Measurements from ENCODE around the gene TEX2.

Gene TEX2

DNA sequence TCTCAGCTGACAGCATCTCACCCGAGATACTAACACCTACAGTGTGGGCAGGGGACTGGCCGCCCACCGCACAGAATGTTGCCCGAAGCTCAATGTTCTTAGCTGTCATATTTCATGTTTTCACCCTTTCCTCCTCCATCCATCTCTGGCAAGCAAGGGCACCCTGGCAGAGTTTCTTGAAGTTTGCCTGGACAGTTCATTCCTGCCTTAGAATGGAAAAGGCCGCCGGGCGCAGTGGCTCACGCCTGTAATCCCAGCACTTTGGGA lies 37.6 kb upstream of the TEX2 start:
- DNase-seq (ENCODE audit: low read depth): no peak
- TF ChIP-seq, protein P1, sequence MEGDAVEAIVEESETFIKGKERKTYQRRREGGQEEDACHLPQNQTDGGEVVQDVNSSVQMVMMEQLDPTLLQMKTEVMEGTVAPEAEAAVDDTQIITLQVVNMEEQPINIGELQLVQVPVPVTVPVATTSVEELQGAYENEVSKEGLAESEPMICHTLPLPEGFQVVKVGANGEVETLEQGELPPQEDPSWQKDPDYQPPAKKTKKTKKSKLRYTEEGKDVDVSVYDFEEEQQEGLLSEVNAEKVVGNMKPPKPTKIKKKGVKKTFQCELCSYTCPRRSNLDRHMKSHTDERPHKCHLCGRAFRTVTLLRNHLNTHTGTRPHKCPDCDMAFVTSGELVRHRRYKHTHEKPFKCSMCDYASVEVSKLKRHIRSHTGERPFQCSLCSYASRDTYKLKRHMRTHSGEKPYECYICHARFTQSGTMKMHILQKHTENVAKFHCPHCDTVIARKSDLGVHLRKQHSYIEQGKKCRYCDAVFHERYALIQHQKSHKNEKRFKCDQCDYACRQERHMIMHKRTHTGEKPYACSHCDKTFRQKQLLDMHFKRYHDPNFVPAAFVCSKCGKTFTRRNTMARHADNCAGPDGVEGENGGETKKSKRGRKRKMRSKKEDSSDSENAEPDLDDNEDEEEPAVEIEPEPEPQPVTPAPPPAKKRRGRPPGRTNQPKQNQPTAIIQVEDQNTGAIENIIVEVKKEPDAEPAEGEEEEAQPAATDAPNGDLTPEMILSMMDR (conservative IDR thresholded peaks at IDR 0.05; ENCODE audit: control insufficient read depth, insufficient read depth, low read depth, low read length): no peak
- H3K4me3 ChIP-seq (ENCODE audit: control insufficient read depth, low read depth, low read length): no peak overlapping the region

DNA sequence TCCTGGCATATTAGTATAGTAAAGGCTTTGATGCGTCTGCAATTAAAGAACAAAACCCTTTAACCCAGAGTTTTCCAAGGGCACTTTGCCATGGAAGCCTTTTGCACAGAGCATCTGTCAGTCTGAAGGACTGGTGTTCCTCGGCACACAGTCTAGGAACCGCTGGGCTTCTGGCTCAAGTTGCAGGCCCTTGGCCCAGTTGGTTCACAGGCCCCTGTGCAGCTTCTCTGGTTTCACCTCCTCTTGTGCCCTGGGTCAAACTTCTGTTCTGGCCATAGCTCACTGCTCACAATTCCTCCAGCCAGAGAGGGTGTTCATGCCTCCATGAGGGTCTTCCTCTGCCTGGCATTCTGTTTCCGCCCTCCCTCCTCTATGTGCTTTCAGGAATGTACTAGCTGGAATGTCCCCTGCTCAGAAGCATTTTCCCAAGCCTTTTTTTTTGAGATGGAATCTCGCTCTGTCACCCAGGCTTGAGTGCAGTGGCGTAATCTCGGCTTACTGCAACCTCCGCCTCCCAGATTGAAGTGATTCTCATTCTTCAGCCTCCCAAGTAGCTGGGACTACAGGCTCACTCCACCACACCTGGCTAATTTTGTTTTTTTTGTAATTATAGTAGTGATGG lies 34.5 kb upstream of the TEX2 start:
- no peak overlapping the region for H3K4me3 ChIP-seq (ENCODE audit: control insufficient read depth, low read depth, low read length)
- TF ChIP-seq, protein P1 (conservative IDR thresholded peaks at IDR 0.05; ENCODE audit: control insufficient read depth, insufficient read depth, low read depth, low read length): no peak
- DNase-seq (ENCODE audit: low read depth): no peak

DNA sequence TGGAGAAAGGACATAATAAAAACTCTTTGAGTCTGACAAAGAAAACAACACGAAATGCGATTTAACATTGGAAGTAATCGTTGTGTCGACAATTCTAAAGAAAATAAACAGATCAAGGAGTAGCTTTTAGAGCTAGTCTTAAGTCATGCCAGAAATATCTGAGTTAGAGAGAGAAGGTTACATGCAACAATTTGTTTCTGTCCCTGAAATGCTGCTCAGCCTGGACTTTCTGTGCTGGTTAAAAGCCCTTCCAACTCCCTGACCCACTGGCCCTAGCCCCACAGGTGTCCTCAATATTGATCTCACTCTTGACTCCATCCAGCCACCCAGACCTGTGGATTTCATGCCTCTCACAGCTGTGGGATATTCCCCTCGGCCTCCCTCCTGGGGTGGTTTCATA lies 33.2 kb upstream of the TEX2 start:
- TF ChIP-seq, protein P1 (conservative IDR thresholded peaks at IDR 0.05; ENCODE audit: control insufficient read depth, insufficient read depth, low read depth, low read length): no peak
- DNase-seq (ENCODE audit: low read depth): no peak
- H3K4me3 ChIP-seq (ENCODE audit: control insufficient read depth, low read depth, low read length): no peak overlapping the region

DNA sequence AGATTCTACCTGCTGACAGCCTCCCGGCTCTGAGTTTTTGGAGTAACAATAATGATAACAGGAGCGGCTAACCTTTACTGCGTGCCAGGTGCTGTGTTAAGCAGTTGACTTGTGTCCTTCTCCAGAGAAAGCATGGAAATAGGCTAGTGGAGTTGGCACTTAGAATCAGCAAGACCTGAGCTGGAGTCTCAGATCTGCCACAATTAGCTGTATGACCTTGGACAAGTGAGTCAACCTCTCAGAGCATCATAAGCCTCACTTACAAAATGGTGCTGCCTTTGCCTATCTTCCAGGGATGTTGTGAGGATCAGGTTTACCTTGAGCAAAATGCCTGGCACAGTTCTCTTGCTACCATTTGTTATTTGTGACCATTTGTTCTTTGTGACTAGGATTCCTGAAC lies 32.1 kb upstream of the TEX2 start:
- TF ChIP-seq, protein P1 (conservative IDR thresholded peaks at IDR 0.05; ENCODE audit: control insufficient read depth, insufficient read depth, low read depth, low read length): no peak
- DNase-seq (ENCODE audit: low read depth): no peak
- H3K4me3 ChIP-seq (ENCODE audit: control insufficient read depth, low read depth, low read length): no peak overlapping the region

DNA sequence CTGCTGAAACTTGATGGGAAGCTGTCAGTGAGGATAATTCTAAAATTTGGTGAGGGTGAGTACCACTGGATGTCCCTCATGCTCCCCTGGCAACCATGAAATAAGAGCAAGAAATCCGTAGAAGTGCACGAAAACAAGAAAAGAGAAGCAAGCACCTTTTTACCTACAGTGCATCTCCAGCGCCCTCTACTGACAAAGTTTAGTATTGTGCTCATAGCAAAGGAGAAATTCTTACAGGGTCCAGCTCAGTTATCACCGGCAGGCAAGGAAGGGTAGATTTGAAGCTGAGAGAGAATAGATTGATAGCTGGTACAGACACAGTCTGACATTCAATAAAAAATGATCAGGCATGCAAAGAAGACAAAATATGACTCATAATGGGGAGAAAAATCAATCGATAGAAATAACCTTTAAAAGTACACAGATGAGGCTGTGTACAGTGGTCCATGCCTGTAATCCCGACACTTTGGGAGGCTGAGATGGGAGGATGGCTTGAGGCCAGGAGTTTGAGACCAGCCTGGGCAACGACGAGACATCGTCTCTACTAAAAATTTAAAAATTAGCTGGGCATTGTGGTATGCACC lies 28.3 kb upstream of the TEX2 start:
- H3K4me3 ChIP-seq (ENCODE audit: control insufficient read depth, low read depth, low read length): no peak overlapping the region
- TF ChIP-seq, protein P1 (conservative IDR thresholded peaks at IDR 0.05; ENCODE audit: control insufficient read depth, insufficient read depth, low read depth, low read length): peak; percentile 55
- DNase-seq (ENCODE audit: low read depth): peak; percentile 20

DNA sequence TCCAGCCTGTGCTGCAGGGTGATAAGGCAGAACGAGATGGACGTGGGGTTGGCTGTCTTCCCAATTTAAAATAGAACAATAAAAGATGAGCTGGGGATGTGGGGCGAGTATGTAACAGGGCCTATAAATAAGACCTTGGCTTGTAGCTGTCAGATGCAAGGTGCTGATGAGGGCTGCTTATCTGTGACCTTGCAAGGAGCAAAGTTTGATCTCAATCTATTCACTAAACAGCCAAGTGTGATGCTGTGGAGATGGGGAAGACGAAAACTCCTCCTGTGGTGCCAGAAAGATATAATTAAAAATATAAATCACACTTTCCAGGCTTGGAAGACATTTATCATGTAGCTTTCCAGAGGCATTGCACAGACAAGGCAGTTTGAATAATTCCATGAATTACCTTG lies 26.7 kb upstream of the TEX2 start:
- no peak overlapping the region for H3K4me3 ChIP-seq (ENCODE audit: control insufficient read depth, low read depth, low read length)
- TF ChIP-seq, protein P1 (conservative IDR thresholded peaks at IDR 0.05; ENCODE audit: control insufficient read depth, insufficient read depth, low read depth, low read length): no peak
- no peak for DNase-seq (ENCODE audit: low read depth)

DNA sequence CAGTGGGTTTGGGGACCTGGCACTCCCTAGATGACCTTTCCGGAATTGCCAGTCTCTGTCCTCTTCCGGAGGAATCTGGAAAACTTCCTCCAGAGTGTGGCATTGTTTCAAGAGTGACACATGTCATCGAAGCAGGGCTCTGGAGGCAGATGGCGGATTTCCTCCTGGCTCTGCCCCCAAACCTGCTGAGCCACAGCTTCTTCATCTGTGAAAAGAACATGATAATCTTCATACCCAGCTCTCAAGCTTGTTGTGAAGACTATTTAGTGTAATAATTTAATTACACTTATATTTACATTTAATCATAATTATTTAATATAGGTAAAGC lies 19.7 kb upstream of the TEX2 start:
- TF ChIP-seq, protein P1 (conservative IDR thresholded peaks at IDR 0.05; ENCODE audit: control insufficient read depth, insufficient read depth, low read depth, low read length): no peak
- no peak overlapping the region for H3K4me3 ChIP-seq (ENCODE audit: control insufficient read depth, low read depth, low read length)
- DNase-seq (ENCODE audit: low read depth): no peak

Data from fibroblast of mammary gland (primary cell).